K562 (cell line): ENCODE data around the gene KAZN. TPM values are rescaled to one million over a fixed set of nuclear protein-coding genes. Genes with fewer than 3 reads are reported as not detected.

Experiments used
- EGR1 ChIP-seq: fragments of 450-650 bp; conservative IDR thresholded peaks from 2 replicates; pipeline ENCODE4 v1.6.1; 2017; ENCODE audit warnings: mild to moderate bottlenecking
- NELFE ChIP-seq: IDR thresholded peaks from 2 replicates; pipeline ENCODE4 v1.6.1; 2011; ENCODE audit warnings: mild to moderate bottlenecking; ENCODE audit not compliant: insufficient read depth, insufficient read length
- PHF21A ChIP-seq: fragments of 450-650 bp; IDR thresholded peaks from 2 replicates; pipeline ENCODE4 v1.6.1; 2017; ENCODE audit warnings: low read depth, borderline replicate concordance
- polyA plus RNA-seq, 8 experiments: library from polyadenylated mRNA; depleted of rRNA in 4 of 8; stranded (reverse) in 5 of 8; unstranded in 3 of 8; fragments of >200 nt; fragmentation: Nextera tagmentation in 2 of 8; fragmentation: Illumina TruSeq in 1 of 8; extraction: Ambion mirVana in 2 of 8; extraction: Trizol in 1 of 8; gene quantifications; 2 replicates each; pipeline versions ENCODE4 v1.2.1 to v1.2.3, GENCODE V29; 2011 to 2014; ENCODE audit warnings: inconsistent platforms in 1 of 8, missing spikeins in 1 of 8
- total RNA-seq, 7 experiments: library from RNA; depleted of rRNA in 6 of 7; stranded (reverse); fragments of >200 nt in 6 of 7; fragmentation: Illumina TruSeq in 2 of 7; extraction: Trizol in 2 of 7; gene quantifications; 2 replicates each; pipeline versions ENCODE4 v1.2.1 to v1.2.3, GENCODE V29; 2011 to 2021; ENCODE audit warnings: low replicate concordance in 1 of 7
- TF ChIP-seq, protein P1 (sequence below): IDR thresholded peaks from 2 replicates; pipeline ENCODE4 v1.6.1; 2012; ENCODE audit warnings: low read depth, low read length, improper control_type of control experiment, borderline replicate concordance
- TF ChIP-seq, protein P2 (sequence below): sonication (generic); formaldehyde crosslinking; IDR thresholded peaks from 2 replicates; pipeline ENCODE4 v1.8.1; 2023; ENCODE audit warnings: mild to moderate bottlenecking, missing genetic modification reagents
- TF ChIP-seq, protein P3 (sequence below): fragments of 250-450 bp; sonication (Bioruptor Pico); IDR thresholded peaks from 2 replicates; pipeline ENCODE4 v1.5.0; 2021; ENCODE audit warnings: mild to moderate bottlenecking, moderate library complexity

The KAZN gene
- total and polyA plus RNA-seq, 9 of the 15 experiments (the other 6 are each of a cell fraction or from before 2014, with no cell fraction given): 2.1 to 21.6 (median 5.4) TPM

DNA sequence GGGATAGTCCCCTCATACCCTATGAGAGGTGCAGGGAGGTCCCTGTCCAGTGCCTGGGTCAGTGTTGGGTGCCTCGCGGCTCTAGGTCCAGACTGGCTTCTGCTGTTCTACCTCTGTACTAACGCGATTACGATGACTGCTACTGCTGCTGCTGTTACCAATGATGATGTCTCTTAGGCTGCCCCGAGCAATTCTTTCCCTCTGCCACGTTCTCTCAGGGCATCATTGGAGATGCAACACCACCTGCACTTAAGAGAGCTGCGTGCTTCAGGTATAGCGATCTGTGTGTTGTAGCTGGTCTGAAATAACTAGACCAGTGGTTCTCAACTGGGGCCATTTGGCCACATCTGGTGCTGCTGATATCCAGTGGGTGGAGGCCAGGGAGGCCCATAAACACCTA, 36.9 kb downstream of the KAZN start (continued):
- TF ChIP-seq, protein P1, sequence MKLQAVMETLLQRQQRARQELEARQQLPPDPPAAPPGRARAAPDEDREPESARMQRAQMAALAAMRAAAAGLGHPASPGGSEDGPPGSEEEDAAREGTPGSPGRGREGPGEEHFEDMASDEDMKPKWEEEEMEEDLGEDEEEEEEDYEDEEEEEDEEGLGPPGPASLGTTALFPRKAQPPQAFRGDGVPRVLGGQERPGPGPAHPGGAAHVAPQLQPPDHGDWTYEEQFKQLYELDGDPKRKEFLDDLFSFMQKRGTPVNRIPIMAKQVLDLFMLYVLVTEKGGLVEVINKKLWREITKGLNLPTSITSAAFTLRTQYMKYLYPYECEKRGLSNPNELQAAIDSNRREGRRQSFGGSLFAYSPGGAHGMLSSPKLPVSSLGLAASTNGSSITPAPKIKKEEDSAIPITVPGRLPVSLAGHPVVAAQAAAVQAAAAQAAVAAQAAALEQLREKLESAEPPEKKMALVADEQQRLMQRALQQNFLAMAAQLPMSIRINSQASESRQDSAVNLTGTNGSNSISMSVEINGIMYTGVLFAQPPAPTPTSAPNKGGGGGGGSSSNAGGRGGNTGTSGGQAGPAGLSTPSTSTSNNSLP: no peak
- TF ChIP-seq, protein P2, sequence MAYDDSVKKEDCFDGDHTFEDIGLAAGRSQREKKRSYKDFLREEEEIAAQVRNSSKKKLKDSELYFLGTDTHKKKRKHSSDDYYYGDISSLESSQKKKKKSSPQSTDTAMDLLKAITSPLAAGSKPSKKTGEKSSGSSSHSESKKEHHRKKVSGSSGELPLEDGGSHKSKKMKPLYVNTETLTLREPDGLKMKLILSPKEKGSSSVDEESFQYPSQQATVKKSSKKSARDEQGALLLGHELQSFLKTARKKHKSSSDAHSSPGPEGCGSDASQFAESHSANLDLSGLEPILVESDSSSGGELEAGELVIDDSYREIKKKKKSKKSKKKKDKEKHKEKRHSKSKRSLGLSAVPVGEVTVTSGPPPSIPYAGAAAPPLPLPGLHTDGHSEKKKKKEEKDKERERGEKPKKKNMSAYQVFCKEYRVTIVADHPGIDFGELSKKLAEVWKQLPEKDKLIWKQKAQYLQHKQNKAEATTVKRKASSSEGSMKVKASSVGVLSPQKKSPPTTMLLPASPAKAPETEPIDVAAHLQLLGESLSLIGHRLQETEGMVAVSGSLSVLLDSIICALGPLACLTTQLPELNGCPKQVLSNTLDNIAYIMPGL: no peak
- no peak for TF ChIP-seq PHF21A
- no peak for TF ChIP-seq NELFE
- TF ChIP-seq, protein P3, sequence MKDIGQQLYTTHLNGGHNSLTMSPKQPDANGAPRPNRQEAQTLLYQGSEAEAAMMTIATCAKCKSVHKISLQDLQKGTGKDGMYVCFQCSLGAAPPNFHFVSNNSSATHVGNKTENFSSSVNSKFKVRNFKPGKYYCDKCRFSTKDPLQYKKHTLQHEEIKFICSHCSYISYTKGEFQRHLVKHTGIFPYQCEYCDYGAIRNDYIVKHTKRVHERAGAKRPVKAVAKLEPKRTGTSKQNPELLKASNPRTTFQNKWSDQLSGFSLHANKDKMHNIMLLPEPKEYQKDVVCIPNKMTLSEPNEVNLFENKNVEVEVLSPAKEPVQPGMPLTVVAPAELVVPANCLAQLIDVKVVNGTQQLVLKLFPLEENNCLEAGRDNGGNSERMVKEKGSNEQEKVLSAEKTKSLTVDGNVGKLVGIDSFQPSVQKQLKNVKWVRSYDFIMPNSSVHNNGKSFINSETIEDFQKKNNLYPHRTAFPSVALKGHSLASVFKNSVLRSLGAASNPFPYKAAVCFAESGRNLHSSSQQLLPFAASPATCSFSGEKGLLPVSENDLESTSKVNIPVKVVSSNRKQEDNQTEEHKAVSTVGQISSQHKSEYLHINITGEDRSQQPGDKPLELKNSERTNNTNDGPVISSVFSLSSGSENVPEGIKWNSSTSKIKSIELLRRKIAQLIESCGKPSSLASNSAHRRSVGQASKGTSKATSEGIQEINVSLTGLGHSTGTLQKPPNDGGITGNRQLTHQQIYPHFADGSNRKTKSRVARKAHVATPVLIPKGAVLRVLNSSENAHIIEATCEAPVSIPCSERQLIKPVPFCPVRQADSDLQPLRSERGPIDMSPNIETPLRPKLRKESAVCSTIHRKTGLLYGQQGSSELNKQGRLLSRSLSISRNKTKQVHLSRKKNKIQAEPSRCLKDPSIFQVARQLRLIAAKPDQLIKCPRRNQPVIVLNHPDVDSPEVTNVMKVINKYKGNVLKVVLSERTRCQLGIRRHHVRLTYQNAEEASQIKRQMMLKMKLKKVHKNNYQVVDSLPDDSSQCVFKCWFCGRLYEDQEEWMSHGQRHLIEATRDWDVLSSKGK (CRISPR knock-in tag): no peak
- no peak for TF ChIP-seq EGR1
- TF ChIP-seq, all 486 proteins: peak for 0
